ENCODE measurements around the gene PPP1R12A.

DNA sequence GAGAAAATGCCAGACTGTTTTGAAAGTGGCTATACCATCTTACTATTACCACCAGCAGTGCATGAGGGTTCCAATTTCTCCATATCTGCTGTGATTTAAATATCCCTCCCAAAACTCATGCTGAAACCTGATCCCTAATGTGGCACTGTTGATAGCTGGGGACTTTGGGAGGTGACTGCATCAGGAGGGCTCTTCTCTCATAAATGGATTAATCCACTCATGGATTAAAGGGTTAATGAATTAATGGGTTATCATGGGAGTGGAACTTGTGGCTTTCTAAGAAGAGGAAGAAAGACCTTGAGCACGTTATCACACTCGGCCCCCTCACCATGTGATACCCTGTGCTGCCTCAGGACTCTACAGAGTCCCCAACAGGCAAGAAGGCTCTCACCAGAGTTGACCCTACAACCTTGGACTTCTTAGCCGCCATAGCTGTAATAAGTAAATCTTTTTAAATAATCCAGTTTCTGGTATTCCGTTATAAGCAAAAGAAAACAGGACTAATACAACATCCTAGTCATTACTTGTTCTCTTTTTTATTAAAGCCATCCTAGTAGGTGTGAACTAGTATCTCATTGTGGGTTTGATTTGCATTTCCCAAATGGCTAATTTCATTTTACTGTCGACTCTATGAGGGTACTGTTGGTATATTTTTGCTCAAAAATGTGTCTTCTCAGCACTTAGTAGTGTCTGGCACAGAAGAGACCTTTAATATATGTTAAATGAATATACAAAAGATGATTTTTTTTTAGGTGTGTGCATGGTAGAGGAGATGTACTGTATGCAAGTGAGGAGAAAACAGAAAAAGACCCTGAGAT lies 14.3 kb downstream of the PPP1R12A start:
- TF ChIP-seq, protein P1, sequence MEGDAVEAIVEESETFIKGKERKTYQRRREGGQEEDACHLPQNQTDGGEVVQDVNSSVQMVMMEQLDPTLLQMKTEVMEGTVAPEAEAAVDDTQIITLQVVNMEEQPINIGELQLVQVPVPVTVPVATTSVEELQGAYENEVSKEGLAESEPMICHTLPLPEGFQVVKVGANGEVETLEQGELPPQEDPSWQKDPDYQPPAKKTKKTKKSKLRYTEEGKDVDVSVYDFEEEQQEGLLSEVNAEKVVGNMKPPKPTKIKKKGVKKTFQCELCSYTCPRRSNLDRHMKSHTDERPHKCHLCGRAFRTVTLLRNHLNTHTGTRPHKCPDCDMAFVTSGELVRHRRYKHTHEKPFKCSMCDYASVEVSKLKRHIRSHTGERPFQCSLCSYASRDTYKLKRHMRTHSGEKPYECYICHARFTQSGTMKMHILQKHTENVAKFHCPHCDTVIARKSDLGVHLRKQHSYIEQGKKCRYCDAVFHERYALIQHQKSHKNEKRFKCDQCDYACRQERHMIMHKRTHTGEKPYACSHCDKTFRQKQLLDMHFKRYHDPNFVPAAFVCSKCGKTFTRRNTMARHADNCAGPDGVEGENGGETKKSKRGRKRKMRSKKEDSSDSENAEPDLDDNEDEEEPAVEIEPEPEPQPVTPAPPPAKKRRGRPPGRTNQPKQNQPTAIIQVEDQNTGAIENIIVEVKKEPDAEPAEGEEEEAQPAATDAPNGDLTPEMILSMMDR (IDR thresholded peaks at IDR 0.05) = no peak
- no peak for TF ChIP-seq POLR2A (IDR thresholded peaks at IDR 0.05)
- TF ChIP-seq EP300 (IDR thresholded peaks at IDR 0.05) = no peak
